GM18867 (cell line): ENCODE measurements around the gene KCNC4.

Experiments used
- ATAC-seq: cut with Tn5 transposase; IDR thresholded peaks from one replicate; pipeline ENCODE4 v1.9.1; 2021; ENCODE audit warnings: mild to moderate bottlenecking, moderate library complexity; ENCODE audit not compliant: unreplicated experiment

Gene KCNC4

GRCh38 chr1:110209715-110210603 is at the start of gene KCNC4:
TSS of gene KCNC4 (plus strand) at chr1:110210314. CDS start at chr1:110211500, 1,186 bp downstream.
- ATAC-seq: peak; percentile 86

- ATAC-seq: no peak
Observed at GRCh38 chr1:110160538-110161100, 49.5 kb upstream of the KCNC4 start.

GRCh38 chr1:110161165-110161564 is 48.9 kb upstream of the KCNC4 start:
- ATAC-seq: no peak

GRCh38 chr1:110161849-110162248 is 48.3 kb upstream of the KCNC4 start:
- no peak for ATAC-seq

- no peak for ATAC-seq
Observed at GRCh38 chr1:110163591-110163990, 46.5 kb upstream of the KCNC4 start.

GRCh38 chr1:110164725-110165350 is 45.3 kb upstream of the KCNC4 start:
- ATAC-seq: no peak

- no peak for ATAC-seq
Observed at GRCh38 chr1:110165761-110166231, 44.3 kb upstream of the KCNC4 start.

- ATAC-seq: no peak
Observed at GRCh38 chr1:110166861-110167260, 43.3 kb upstream of the KCNC4 start.

GRCh38 chr1:110170766-110171733 is 39.1 kb upstream of the KCNC4 start:
- ATAC-seq: no peak

GRCh38 chr1:110172001-110172400 is 38.1 kb upstream of the KCNC4 start:
- no peak for ATAC-seq

- no peak for ATAC-seq
Observed at GRCh38 chr1:110173466-110174105, 36.5 kb upstream of the KCNC4 start.

- ATAC-seq: no peak
Observed at GRCh38 chr1:110174961-110175360, 35.2 kb upstream of the KCNC4 start.

GRCh38 chr1:110176299-110176956 is 33.7 kb upstream of the KCNC4 start:
- no peak for ATAC-seq

GRCh38 chr1:110177775-110178174 is 32.3 kb upstream of the KCNC4 start:
- no peak for ATAC-seq

GRCh38 chr1:110183642-110184167 is 26.4 kb upstream of the KCNC4 start:
- ATAC-seq: no peak

GRCh38 chr1:110184446-110184845 is 25.7 kb upstream of the KCNC4 start:
- ATAC-seq: no peak

GRCh38 chr1:110185181-110185580 is 24.9 kb upstream of the KCNC4 start:
- no peak for ATAC-seq

- no peak for ATAC-seq
Observed at GRCh38 chr1:110186558-110186957, 23.6 kb upstream of the KCNC4 start.

GRCh38 chr1:110187139-110187890 is 22.8 kb upstream of the KCNC4 start:
- no peak for ATAC-seq
